SK-N-SH (cell line): ENCODE results near the gene C3orf22. TPM values are rescaled to one million over a fixed set of nuclear protein-coding genes. Genes with fewer than 3 reads are reported as not detected.

Experiments used
- CTCF ChIA-PET: fragments of 300-600, 350-600 bp; formaldehyde crosslinking; extraction: SDS; loops from one replicate; lab custom pipeline; 2021; lab: Yijun Ruan, JAX
- POLR2A ChIA-PET: fragments of 350-600 bp; sonication (Branson Sonifier 250); formaldehyde crosslinking; extraction: SDS; loops from one replicate; lab custom pipeline; 2020; ENCODE audit warnings: antibody characterized with exemption, inconsistent platforms; lab: Yijun Ruan, JAX
- DNase-seq: peaks from one replicate; pipeline ENCODE4 v3.0.0; 2012
- H2AFZ ChIP-seq: fragments of 200-600 bp; sonication (generic); 2 replicates; pipeline ENCODE4 v1.8.1; 2016; ENCODE audit warnings: antibody characterized with exemption, mild to moderate bottlenecking, low read depth
- H3F3A ChIP-seq: fragments of 200-600 bp; sonication (generic); replicated peaks from 2 replicates; pipeline ENCODE3; 2016; ENCODE audit warnings: antibody characterized with exemption, mild to moderate bottlenecking; ENCODE audit not compliant: insufficient read depth
- H3K27ac ChIP-seq, 2 experiments: fragments of 200-500 bp in 1 of 2; fragments of 200-600 bp in 1 of 2; sonication (Bioruptor generic) in 1 of 2; sonication (generic), shearing (Covaris generic) in 1 of 2; 2 replicates each; pipeline versions ENCODE4 v1.5.1 to v1.6.1; 2014 to 2016; ENCODE audit warnings: low read depth in 2 of 2, inconsistent platforms in 1 of 2, low read length in 1 of 2, mild to moderate bottlenecking in 1 of 2, mixed read lengths in 1 of 2
- H3K27me3 ChIP-seq: fragments of 200-600 bp; sonication (generic), shearing (Covaris generic); 2 replicates; pipeline ENCODE4 v1.6.1; 2016; ENCODE audit warnings: mixed run types; ENCODE audit not compliant: insufficient read depth
- H3K36me3 ChIP-seq, 2 experiments: fragments of 200-500 bp in 1 of 2; fragments of 200-600 bp in 1 of 2; sonication (Bioruptor generic) in 1 of 2; sonication (generic) in 1 of 2; replicated peaks in 1 of 2; 2 replicates each; pipeline versions ENCODE3 to v1.5.1; 2014 to 2016; ENCODE audit warnings: low read length in 1 of 2, mild to moderate bottlenecking in 1 of 2; ENCODE audit not compliant: insufficient read depth in 2 of 2, control insufficient read depth in 1 of 2
- H3K4me1 ChIP-seq, 2 experiments: fragments of 200-500 bp in 1 of 2; fragments of 200-600 bp in 1 of 2; sonication (Bioruptor generic) in 1 of 2; sonication (generic), shearing (Covaris generic) in 1 of 2; 2 replicates each; pipeline versions ENCODE4 v1.5.1 to v1.6.1; 2014 to 2016; ENCODE audit warnings: low read depth in 1 of 2, low read length in 1 of 2, mixed run types in 1 of 2; ENCODE audit not compliant: insufficient read depth in 2 of 2, control insufficient read depth in 1 of 2
- H3K4me2 ChIP-seq: fragments of 200-600 bp; sonication (generic), shearing (Covaris generic); 2 replicates; pipeline ENCODE4 v1.6.1; 2017; ENCODE audit warnings: mixed run types
- H3K4me3 ChIP-seq, 2 experiments: fragments of 200-500 bp in 1 of 2; fragments of 200-600 bp in 1 of 2; sonication (Bioruptor generic) in 1 of 2; sonication (generic), shearing (Covaris generic) in 1 of 2; 2 replicates each; pipeline versions ENCODE4 v1.5.1 to v1.8.1; 2014 to 2016; ENCODE audit warnings: low read depth in 2 of 2, inconsistent platforms in 1 of 2, low read length in 1 of 2, mild to moderate bottlenecking in 1 of 2, mixed read lengths in 1 of 2, moderate library complexity in 1 of 2
- H3K79me2 ChIP-seq: fragments of 200-600 bp; sonication (generic); 2 replicates; pipeline ENCODE4 v1.8.1; 2017; ENCODE audit warnings: mild to moderate bottlenecking; ENCODE audit not compliant: insufficient read depth
- H3K9ac ChIP-seq: fragments of 200-600 bp; sonication (generic); 2 replicates; pipeline ENCODE4 v1.6.1; 2017; ENCODE audit warnings: mixed run types
- H3K9me2 ChIP-seq: fragments of 200-600 bp; sonication (generic); 2 replicates; pipeline ENCODE4 v1.6.1; 2017; ENCODE audit warnings: mixed run types
- H3K9me3 ChIP-seq: fragments of 200-600 bp; sonication (generic); 2 replicates; pipeline ENCODE4 v1.6.1; 2017; ENCODE audit warnings: mixed run types, mild to moderate bottlenecking, moderate library complexity
- H4K20me1 ChIP-seq: fragments of 200-600 bp; sonication (generic); 2 replicates; pipeline ENCODE4 v1.6.1; 2017; ENCODE audit warnings: mild to moderate bottlenecking, mixed run types; ENCODE audit not compliant: insufficient read depth
- EZH2phosphoT487 ChIP-seq: fragments of 200-600 bp; sonication (generic); IDR thresholded peaks from 2 replicates; pipeline ENCODE4 v1.6.1; 2017; ENCODE audit warnings: low read depth, mixed run types, mild to moderate bottlenecking, antibody characterized with exemption, moderate library complexity, borderline replicate concordance
- FOXJ3 ChIP-seq: sonication (generic); formaldehyde crosslinking; IDR thresholded peaks from 2 replicates; pipeline ENCODE4 v1.5.1; 2020; ENCODE audit warnings: mild to moderate bottlenecking, missing genetic modification reagents
- GATA2 ChIP-seq: sonication (generic); formaldehyde crosslinking; IDR thresholded peaks from 2 replicates; pipeline ENCODE4 v1.5.0; 2020; ENCODE audit warnings: mild to moderate bottlenecking, missing genetic modification reagents
- JUND ChIP-seq: IDR thresholded peaks from 2 replicates; pipeline ENCODE4 v1.4.0; 2012
- MAX ChIP-seq: IDR thresholded peaks from 2 replicates; pipeline ENCODE4 v1.4.0; 2012; ENCODE audit warnings: low read depth
- MEF2A ChIP-seq: IDR thresholded peaks from 2 replicates; pipeline ENCODE4 v1.4.0; 2012; ENCODE audit warnings: low read depth, borderline replicate concordance
- MXI1 ChIP-seq: IDR thresholded peaks from 2 replicates; pipeline ENCODE4 v1.6.1; 2012; ENCODE audit warnings: mild to moderate bottlenecking, low read depth, low read length, improper control_type of control experiment
- NFIC ChIP-seq: IDR thresholded peaks from 2 replicates; pipeline ENCODE4 v1.4.0; 2012; ENCODE audit warnings: borderline replicate concordance
- NRF1 ChIP-seq: IDR thresholded peaks from 2 replicates; pipeline ENCODE4 v1.6.1; 2012; ENCODE audit warnings: low read depth, mild to moderate bottlenecking, low read length
- POLR2AphosphoS5 ChIP-seq: IDR thresholded peaks from 2 replicates; pipeline ENCODE4 v1.6.1; 2012; ENCODE audit warnings: low read depth, low read length
- RAD21 ChIP-seq: IDR thresholded peaks from 2 replicates; pipeline ENCODE4 v1.6.1; 2012; ENCODE audit warnings: mild to moderate bottlenecking, low read length
- REST ChIP-seq: IDR thresholded peaks from 2 replicates; pipeline ENCODE4 v1.6.1; 2012; ENCODE audit warnings: mild to moderate bottlenecking, low read depth, low read length, moderate library complexity
- SIN3A ChIP-seq: IDR thresholded peaks from 2 replicates; pipeline ENCODE4 v1.6.1; 2012; ENCODE audit warnings: low read depth, mild to moderate bottlenecking, low read length, moderate library complexity, borderline replicate concordance
- TCF12 ChIP-seq: IDR thresholded peaks from 2 replicates; pipeline ENCODE4 v1.4.0; 2012
- USF1 ChIP-seq: IDR thresholded peaks from 2 replicates; pipeline ENCODE4 v1.4.0; 2012; ENCODE audit warnings: low read depth, borderline replicate concordance
- YY1 ChIP-seq: IDR thresholded peaks from 2 replicates; pipeline ENCODE4 v1.4.0; 2012; ENCODE audit warnings: low read depth, mild to moderate bottlenecking
- WGBS: methylation state at CpG from one replicate; pipeline ENCODE4 v1.1.6; 2017; ENCODE audit warnings: low lambda C conversion rate; 5-methylcytosine and 5-hydroxymethylcytosine counted together
- polyA plus RNA-seq, 3 experiments: library from polyadenylated mRNA; depleted of rRNA; stranded (reverse); fragments of >200 nt; gene quantifications; 2 replicates each; pipeline ENCODE4 v1.2.3, GENCODE V29; 2012
- TF ChIP-seq, protein P1 (sequence below): fragments of 150-350 bp; IDR thresholded peaks from 2 replicates; pipeline ENCODE4 v1.6.1; 2017; ENCODE audit warnings: antibody characterized with exemption, low read length, low read depth, borderline replicate concordance

The C3orf22 gene
- polyA plus RNA-seq, 1 of the 3 experiments (the other 2 are of a cell fraction): not detected

DNA sequence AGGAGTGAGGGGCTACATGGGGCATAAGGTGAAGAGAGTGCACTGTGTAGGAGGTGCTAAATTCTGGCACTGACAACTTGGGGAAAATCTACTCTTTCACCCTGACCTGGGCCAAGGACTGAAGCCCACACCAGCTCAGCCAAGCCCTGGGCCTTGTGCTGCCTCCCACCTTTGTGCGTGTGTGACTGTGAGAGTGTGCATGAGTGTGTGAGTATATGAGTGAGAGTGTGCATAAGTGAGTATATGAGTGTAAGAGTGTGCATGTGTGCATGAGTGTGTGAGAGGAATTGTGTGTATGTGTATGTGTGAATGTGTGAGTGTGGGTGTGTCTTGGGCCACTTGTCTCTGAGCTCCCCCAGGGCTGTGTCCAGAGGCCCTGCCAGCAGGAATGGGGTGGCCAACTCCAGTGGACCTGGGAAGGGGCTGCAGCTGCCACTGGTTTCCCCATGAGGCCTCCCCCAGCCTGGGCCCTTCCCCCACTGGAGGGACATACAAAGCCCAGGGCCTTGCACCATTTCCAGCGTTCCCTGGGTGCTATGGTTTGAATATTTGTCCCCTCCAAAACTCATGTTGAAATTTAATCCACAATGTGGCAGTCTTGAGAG, 15.2 kb downstream of the C3orf22 start:
- Histone ChIP-seq H3K36me3 (no peaks in the 10 kb centered on the region), H3K79me2 (no peaks in the 10 kb centered on the region), H3K4me2 (no peak overlapping the region), H2AFZ (no peak overlapping the region), H3K27me3 (peaks cover 9% of the 10 kb centered on the region; the same call in 1 of the 2 replicates), H4K20me1 (no peaks in the 10 kb centered on the region), H3F3A (peaks cover 8% of the 10 kb centered on the region), H3K9me2 (no peaks in the 10 kb centered on the region), H3K27ac (no peak overlapping the region), H3K9ac (no peak overlapping the region), H3K4me3 (no peak overlapping the region), H3K9me3 (no peaks in the 10 kb centered on the region), H3K4me1 (peaks cover 6 to 7% of the 10 kb centered on the region in 2 experiments; a peak in 2 of 4 replicates)
- ChIA-PET CTCF (interaction anchor here (1.2 to 1.5 kb wide), 3 partner anchors 12 to 137 kb away, joined by 3 to 6 read pairs (median 3); no protein-coding TSS in a partner anchor), POLR2A (no interaction called here)
- no peak for TF ChIP-seq FOXJ3 (CRISPR knock-in tag)
- no peak for TF ChIP-seq GATA2 (CRISPR knock-in tag)
- no peak for TF ChIP-seq SIN3A
- no peak for TF ChIP-seq YY1
- no peak for TF ChIP-seq NRF1
- TF ChIP-seq MXI1: no peak
- no peak for TF ChIP-seq USF1
- TF ChIP-seq REST: no peak
- TF ChIP-seq MEF2A: no peak
- no peak for TF ChIP-seq MAX
- TF ChIP-seq TCF12: no peak
- TF ChIP-seq EZH2phosphoT487: no peak
- TF ChIP-seq POLR2AphosphoS5: no peak
- TF ChIP-seq JUND: no peak
- no peak for TF ChIP-seq RAD21
- TF ChIP-seq NFIC: no peak
- TF ChIP-seq, protein P1, sequence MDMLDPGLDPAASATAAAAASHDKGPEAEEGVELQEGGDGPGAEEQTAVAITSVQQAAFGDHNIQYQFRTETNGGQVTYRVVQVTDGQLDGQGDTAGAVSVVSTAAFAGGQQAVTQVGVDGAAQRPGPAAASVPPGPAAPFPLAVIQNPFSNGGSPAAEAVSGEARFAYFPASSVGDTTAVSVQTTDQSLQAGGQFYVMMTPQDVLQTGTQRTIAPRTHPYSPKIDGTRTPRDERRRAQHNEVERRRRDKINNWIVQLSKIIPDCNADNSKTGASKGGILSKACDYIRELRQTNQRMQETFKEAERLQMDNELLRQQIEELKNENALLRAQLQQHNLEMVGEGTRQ: no peak
- 70% methylated on average over 2 of the region's 2 CpGs for WGBS
- DNase-seq: peak; percentile 10
